Non-pigmented ciliary epithelial cell (primary cell): Measurements from ENCODE around the gene RFK.
"Not testable (repeated sequence)": the region's sequence is repeated elsewhere in the genome, so short reads cannot be mapped to it uniquely, and the experiment has no call there.

Experiments
- DNase-seq: peaks from one replicate; pipeline ENCODE4 v3.0.0-alpha.2; 2010; ENCODE audit warnings: low read depth

The RFK gene

GRCh38 chr9:76370396-76371023 lies 23.7 kb downstream of the RFK start:
- no peak for DNase-seq

- no peak for DNase-seq
These were observed 24.6 kb downstream of the RFK start for GRCh38 chr9:76369583-76369982.

- DNase-seq = no peak
These were observed 28.0 kb downstream of the RFK start for GRCh38 chr9:76366275-76366674.

- no peak for DNase-seq
These were observed 29.2 kb downstream of the RFK start for GRCh38 chr9:76365028-76365427.

GRCh38 chr9:76363032-76363395 lies 31.2 kb downstream of the RFK start:
- DNase-seq = no peak

- not testable (repeated sequence) for DNase-seq
These were observed 31.7 kb downstream of the RFK start for GRCh38 chr9:76362332-76363031.

- no peak for DNase-seq
These were observed 34.5 kb downstream of the RFK start for GRCh38 chr9:76359766-76360165.

- DNase-seq = no peak
These were observed 34.9 kb downstream of the RFK start for GRCh38 chr9:76359365-76359764.

GRCh38 chr9:76358628-76359280 lies 35.5 kb downstream of the RFK start:
- DNase-seq = no peak

- DNase-seq = no peak
These were observed 36.7 kb downstream of the RFK start for GRCh38 chr9:76357555-76357954.

- no peak for DNase-seq
These were observed 38.3 kb downstream of the RFK start for GRCh38 chr9:76355886-76356285.

- DNase-seq = no peak
These were observed 40.0 kb downstream of the RFK start for GRCh38 chr9:76354221-76354620.

GRCh38 chr9:76353280-76353679 lies 40.9 kb downstream of the RFK start:
- no peak for DNase-seq

GRCh38 chr9:76352026-76352620 lies 42.1 kb downstream of the RFK start:
- no peak for DNase-seq

- DNase-seq = no peak
These were observed 43.2 kb downstream of the RFK start for GRCh38 chr9:76351006-76351405.

GRCh38 chr9:76349865-76350264 lies 44.4 kb downstream of the RFK start:
- DNase-seq = no peak

- DNase-seq = no peak
These were observed 51.4 kb downstream of the RFK start for GRCh38 chr9:76342858-76343257.

GRCh38 chr9:76342201-76342600 lies 52.0 kb downstream of the RFK start:
- no peak for DNase-seq

- DNase-seq = no peak
These were observed 52.6 kb downstream of the RFK start for GRCh38 chr9:76341616-76342015.

- no peak for DNase-seq
These were observed 55.8 kb downstream of the RFK start for GRCh38 chr9:76338418-76338817.

- no peak for DNase-seq
These were observed 58.2 kb downstream of the RFK start for GRCh38 chr9:76336027-76336426.
